Choroid plexus epithelial cell (primary cell): ENCODE results near the gene MTA2.
"Not testable (repeated sequence)": the region's sequence is repeated elsewhere in the genome, so short reads cannot be mapped to it uniquely, and the experiment has no call there.

ENCODE experiments used
- DNase-seq: peaks from one replicate; pipeline ENCODE4 v3.0.0-alpha.2; 2010; ENCODE audit warnings: low read depth
- H3K4me3 ChIP-seq: 2 replicates; pipeline ENCODE4 v1.5.1; 2011; ENCODE audit warnings: low read depth, mild to moderate bottlenecking, control low read depth, low read length, moderate library complexity
- TF ChIP-seq, protein P1 (sequence below): conservative IDR thresholded peaks from 2 replicates; pipeline ENCODE4 v1.5.1; 2011; ENCODE audit warnings: low read depth, mild to moderate bottlenecking, control low read depth, inconsistent platforms, low read length, moderate library complexity

Gene MTA2

DNA sequence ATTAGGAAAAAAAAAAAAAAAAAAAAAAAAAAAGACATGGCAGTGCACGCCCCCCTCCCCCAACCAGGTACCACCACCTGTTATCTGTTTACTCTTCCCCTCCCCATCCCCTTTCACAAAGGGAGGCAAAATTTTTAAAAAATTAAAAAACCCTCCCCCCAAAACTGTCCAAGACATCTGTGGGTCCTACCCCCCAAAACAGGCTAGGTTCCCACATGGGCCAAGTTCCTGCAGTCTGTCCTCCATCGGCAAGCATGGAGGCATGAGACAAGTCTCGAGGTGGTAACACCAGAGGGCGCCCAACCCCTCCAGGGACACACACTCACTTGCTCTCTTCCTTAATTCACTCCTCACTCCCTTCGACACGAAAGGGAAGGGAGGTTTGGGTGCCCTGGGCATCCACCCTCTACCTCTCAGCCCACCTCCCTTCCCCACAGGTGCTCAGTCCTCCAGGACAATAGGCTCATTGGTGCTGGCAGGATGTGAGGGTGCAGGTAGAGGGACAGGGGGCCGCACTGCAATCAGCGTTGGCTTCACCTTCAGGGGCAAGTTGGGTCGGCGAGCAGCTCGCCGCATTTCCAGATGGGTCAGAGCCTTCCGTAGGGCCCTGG lies 8.1 kb downstream of the MTA2 start:
- DNase-seq, result peak; percentile 83
- TF ChIP-seq, protein P1, sequence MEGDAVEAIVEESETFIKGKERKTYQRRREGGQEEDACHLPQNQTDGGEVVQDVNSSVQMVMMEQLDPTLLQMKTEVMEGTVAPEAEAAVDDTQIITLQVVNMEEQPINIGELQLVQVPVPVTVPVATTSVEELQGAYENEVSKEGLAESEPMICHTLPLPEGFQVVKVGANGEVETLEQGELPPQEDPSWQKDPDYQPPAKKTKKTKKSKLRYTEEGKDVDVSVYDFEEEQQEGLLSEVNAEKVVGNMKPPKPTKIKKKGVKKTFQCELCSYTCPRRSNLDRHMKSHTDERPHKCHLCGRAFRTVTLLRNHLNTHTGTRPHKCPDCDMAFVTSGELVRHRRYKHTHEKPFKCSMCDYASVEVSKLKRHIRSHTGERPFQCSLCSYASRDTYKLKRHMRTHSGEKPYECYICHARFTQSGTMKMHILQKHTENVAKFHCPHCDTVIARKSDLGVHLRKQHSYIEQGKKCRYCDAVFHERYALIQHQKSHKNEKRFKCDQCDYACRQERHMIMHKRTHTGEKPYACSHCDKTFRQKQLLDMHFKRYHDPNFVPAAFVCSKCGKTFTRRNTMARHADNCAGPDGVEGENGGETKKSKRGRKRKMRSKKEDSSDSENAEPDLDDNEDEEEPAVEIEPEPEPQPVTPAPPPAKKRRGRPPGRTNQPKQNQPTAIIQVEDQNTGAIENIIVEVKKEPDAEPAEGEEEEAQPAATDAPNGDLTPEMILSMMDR, result peak; percentile 77
- H3K4me3 ChIP-seq, result no peak overlapping the region

DNA sequence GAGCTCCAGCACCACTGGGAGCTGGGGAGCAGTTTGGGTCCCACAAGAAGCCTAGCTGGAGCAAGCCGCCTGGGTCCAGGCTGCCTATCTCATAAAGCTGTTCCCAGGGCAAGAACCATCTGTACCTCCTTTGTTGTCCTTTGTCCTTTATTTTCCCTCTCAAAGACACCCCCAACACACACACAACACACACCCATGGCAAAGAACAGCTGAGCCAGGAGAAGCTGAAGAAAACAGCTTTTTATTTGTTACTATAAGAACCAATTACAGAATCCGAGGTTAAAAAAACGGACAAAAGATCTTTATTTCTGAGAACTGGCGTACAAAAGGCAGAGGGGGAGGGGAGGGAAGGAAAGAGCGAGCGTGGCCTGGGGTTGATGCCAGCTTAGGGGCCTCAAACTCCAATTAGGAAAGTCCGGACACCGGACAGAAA lies 8.7 kb downstream of the MTA2 start:
- no peak overlapping the region for H3K4me3 ChIP-seq
- TF ChIP-seq, protein P1, result no peak
- DNase-seq, result no peak

DNA sequence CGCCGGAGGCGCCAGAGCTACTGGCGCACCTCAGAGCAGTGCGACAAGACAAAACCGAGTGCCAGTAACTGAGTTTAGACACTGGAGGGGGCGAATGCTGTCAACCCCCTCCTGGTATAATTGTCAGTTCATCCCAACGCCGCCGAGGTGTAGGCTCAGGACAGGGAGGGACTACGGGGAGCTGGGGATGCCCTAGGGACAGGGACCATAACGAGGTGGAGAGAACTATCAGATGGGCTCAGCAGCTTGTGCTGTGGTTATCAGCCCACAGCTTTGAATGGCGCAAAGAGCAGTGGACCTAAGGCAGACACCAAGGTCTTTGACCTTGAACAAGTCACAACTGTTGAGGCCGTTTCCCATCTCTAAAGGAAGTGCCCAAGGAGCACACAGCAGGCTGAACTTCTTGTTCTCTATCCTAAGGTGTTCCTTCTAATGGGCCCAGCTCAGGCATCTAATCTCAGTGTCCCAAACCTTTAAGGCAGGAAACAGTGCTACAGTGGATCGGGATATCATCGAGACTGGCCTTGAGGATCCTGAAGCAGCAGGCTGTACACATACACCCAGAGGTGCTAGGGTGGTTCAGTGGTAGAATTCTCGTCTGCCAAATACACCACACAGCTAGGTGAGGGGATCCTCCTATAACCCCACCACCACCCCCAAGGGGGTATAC lies 9.4 kb downstream of the MTA2 start:
- DNase-seq, result no peak
- TF ChIP-seq, protein P1, result no peak
- peak overlapping the region; percentile 66 for H3K4me3 ChIP-seq

DNA sequence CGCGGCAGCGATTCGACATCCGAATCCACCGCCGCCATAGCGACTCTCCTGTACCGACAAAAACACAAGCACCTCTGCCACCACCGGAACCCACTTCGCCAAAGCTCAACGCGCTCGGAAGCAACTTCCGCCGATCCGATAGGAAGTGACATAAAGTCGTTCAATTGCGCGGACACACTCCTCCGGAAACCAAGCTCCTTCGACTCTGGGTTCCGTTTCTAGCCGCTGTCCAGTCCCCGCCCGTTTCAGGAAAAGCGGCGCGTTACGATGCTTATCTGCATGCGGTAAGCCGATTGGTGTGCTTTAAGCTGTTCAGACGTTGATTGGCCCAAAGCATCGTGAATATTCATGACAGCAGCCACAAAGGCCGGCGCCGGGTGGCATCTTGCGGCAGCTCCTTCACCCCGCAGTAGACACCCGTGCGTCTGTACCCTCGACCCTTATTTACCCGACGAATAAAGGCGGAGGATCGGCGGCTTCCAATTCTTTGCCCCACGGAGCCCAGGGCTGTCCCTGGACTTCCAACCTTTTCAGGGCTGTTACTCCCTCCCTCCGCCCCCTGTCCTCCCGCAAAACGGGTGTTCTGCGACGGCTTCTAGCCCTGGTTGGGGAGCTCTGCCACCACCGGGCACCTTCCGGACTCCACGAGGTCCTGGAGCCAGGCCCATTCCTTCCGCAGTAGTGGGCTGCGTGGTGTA lies 10.1 kb downstream of the MTA2 start, which contains the start of gene TUT1:
Gene TUT1, minus strand, starts transcription at position 76 of the 698 bp plus-strand sequence. Its CDS starts 38 bp downstream, at position 38.
- H3K4me3 ChIP-seq, result peak within 1 kb of the TSS; percentile 86
- DNase-seq, result peak; percentile 100
- TF ChIP-seq, protein P1, result no peak

DNA sequence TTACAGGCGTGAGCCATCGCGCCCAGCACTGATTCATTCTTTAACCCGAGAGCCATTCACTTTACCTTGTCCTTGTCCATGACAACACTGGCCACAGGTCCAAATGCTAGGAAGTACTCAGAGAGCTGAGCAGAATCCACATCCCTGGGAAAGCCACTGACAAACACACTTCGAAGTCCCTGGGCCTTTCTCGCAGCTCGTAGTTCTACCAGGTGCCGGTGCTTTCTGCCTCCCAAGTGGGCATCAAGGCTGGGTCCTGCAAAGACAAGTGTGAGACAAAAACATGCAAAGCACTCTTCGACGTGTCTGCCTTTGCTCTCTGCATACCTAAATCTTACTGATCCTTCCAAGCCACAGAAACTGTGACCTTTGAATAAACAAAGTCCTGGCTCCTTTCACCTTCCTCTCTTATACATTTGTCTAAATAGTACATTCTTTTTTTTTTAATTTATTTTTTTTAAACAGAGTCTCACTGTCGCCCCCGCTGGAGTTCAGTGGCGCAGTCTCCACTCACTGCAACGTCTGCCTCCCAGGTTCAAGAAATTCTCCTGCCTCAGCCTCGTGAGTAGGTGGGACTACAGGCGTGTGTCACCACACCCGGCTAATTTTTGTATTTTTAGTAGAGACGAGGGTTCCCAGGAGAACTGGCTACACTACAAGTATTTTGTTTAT lies 12.6 kb downstream of the MTA2 start:
- peak; percentile 55 for DNase-seq
- H3K4me3 ChIP-seq, result no peak overlapping the region
- TF ChIP-seq, protein P1, result peak; percentile 59

DNA sequence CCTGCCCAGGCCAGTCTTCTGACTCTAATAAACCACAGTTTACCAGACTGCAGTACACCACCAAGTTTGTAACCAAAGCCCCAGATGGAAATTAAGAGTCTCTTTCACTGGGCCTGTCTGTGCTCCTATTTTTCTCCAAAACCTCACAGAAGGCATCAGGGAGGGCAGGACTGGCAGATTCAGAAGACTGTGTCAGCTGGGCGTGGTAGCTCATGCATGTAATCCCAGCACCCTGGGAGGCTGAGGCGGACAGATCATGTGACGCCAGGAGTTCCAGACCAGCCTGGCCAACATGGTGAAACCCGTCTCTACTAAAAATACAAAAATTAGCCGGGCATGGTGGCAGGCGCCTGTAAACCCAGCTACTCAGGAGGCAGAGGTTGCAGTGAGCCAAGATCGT lies 16.3 kb downstream of the MTA2 start:
- DNase-seq, H3K4me3 ChIP-seq: not testable (repeated sequence)

DNA sequence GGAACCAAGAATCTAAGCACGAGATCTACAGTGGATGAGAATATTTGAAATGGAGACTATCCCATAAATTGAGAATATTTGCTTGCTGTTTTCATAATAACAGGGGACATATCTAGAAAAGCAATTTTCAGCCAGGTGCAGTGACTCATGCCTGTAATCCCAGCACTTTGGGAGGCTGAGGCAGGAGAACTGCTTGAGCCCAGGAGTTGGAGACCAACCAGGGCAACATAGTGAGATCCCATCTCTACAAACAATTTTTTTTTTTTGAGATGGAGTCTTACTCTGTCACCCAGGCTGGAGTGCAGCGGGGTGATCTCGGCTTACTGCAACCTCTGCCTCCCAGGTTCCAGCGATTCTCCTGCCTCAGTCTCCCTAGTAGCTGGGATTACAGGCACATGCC lies 19.9 kb downstream of the MTA2 start:
- H3K4me3 ChIP-seq, DNase-seq: not testable (repeated sequence)
